Ishikawa (cell line): Measurements from ENCODE around the gene CEACAM16.

Experiments used
- CREB1 ChIP-seq: IDR thresholded peaks from 2 replicates; pipeline ENCODE4 v1.6.1; 2012; ENCODE audit warnings: low read depth
- RAD21 ChIP-seq: IDR thresholded peaks from 2 replicates; pipeline ENCODE4 v1.6.1; 2012; ENCODE audit warnings: low read depth
- ZBTB7A ChIP-seq: IDR thresholded peaks from 2 replicates; pipeline ENCODE4 v1.6.1; 2012; ENCODE audit warnings: low read depth

- no peak for TF ChIP-seq ZBTB7A
- TF ChIP-seq CREB1, result no peak
- TF ChIP-seq RAD21, result no peak
Observed at GRCh38 chr19:44672226-44672625, 26.7 kb upstream of the CEACAM16 start.
